Measurements from ENCODE around the gene DCLRE1C. TPM values are rescaled to one million over a fixed set of nuclear protein-coding genes. Genes with fewer than 3 reads are reported as not detected.

The DCLRE1C gene
- total RNA-seq, 1 donor: 16.3 TPM

- Histone ChIP-seq H3K9me3 (ENCODE audit: low read depth, low read length) (no peaks in the 10 kb centered on the region), H4K20me1 (ENCODE audit: insufficient read depth, low read length) (no peaks in the 10 kb centered on the region), H3K27me3 (ENCODE audit: insufficient read depth, low read length) (no peaks in the 10 kb centered on the region), H3K4me2 (ENCODE audit: insufficient read depth, low read length) (no peak overlapping the region), H3K4me1 (ENCODE audit: insufficient read depth, low read length) (peaks cover 2% of the 10 kb centered on the region), H3K79me2 (ENCODE audit: insufficient read depth, low read length) (no peaks in the 10 kb centered on the region), H3K4me3 (ENCODE audit: insufficient read depth, low read length) (no peak overlapping the region), H3K36me3 (ENCODE audit: insufficient read depth, low read length) (no peaks in the 10 kb centered on the region), H2AFZ (ENCODE audit: low read length) (no peak overlapping the region), H3K27ac (ENCODE audit: low read depth, low read length) (no peak overlapping the region)
- DNase-seq (ENCODE audit: insufficient read length, low spot score, missing footprints): no peak
- TF ChIP-seq, protein P1, sequence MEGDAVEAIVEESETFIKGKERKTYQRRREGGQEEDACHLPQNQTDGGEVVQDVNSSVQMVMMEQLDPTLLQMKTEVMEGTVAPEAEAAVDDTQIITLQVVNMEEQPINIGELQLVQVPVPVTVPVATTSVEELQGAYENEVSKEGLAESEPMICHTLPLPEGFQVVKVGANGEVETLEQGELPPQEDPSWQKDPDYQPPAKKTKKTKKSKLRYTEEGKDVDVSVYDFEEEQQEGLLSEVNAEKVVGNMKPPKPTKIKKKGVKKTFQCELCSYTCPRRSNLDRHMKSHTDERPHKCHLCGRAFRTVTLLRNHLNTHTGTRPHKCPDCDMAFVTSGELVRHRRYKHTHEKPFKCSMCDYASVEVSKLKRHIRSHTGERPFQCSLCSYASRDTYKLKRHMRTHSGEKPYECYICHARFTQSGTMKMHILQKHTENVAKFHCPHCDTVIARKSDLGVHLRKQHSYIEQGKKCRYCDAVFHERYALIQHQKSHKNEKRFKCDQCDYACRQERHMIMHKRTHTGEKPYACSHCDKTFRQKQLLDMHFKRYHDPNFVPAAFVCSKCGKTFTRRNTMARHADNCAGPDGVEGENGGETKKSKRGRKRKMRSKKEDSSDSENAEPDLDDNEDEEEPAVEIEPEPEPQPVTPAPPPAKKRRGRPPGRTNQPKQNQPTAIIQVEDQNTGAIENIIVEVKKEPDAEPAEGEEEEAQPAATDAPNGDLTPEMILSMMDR (IDR thresholded peaks at IDR 0.05; ENCODE audit: extremely low read depth, low read depth, low read length): peak; percentile 57
Measured at GRCh38 chr10:14971867-14972448, 18.1 kb upstream of the DCLRE1C start.

- DNase-seq (ENCODE audit: insufficient read length, low spot score, missing footprints): no peak
- H3K9me3 ChIP-seq (ENCODE audit: low read depth, low read length): no peaks in the 10 kb centered on the region
- H3K4me3 ChIP-seq (ENCODE audit: insufficient read depth, low read length): no peak overlapping the region
- H3K4me1 ChIP-seq (ENCODE audit: insufficient read depth, low read length): no peaks in the 10 kb centered on the region
- no peaks in the 10 kb centered on the region for H3K79me2 ChIP-seq (ENCODE audit: insufficient read depth, low read length)
- H3K27ac ChIP-seq (ENCODE audit: low read depth, low read length): no peak overlapping the region
- TF ChIP-seq, protein P1 (IDR thresholded peaks at IDR 0.05; ENCODE audit: extremely low read depth, low read depth, low read length): no peak
- no peaks in the 10 kb centered on the region for H3K27me3 ChIP-seq (ENCODE audit: insufficient read depth, low read length)
- H2AFZ ChIP-seq (ENCODE audit: low read length): no peak overlapping the region
- no peaks in the 10 kb centered on the region for H3K36me3 ChIP-seq (ENCODE audit: insufficient read depth, low read length)
- H3K4me2 ChIP-seq (ENCODE audit: insufficient read depth, low read length): no peak overlapping the region
- H4K20me1 ChIP-seq (ENCODE audit: insufficient read depth, low read length): no peaks in the 10 kb centered on the region
Measured at GRCh38 chr10:14967897-14968296, 14.0 kb upstream of the DCLRE1C start.

- Histone ChIP-seq H3K79me2 (ENCODE audit: insufficient read depth, low read length) (no peaks in the 10 kb centered on the region), H4K20me1 (ENCODE audit: insufficient read depth, low read length) (no peaks in the 10 kb centered on the region), H3K4me3 (ENCODE audit: insufficient read depth, low read length) (peak within 1 kb of the TSS; percentile 92), H3K4me2 (ENCODE audit: insufficient read depth, low read length) (peak within 1 kb of the TSS; percentile 100), H2AFZ (ENCODE audit: low read length) (peak within 1 kb of the TSS; percentile 100), H3K4me1 (ENCODE audit: insufficient read depth, low read length) (peaks cover 6% of the 10 kb centered on the region), H3K27ac (ENCODE audit: low read depth, low read length) (peak within 1 kb of the TSS; percentile 96), H3K27me3 (ENCODE audit: insufficient read depth, low read length) (no peaks in the 10 kb centered on the region), H3K36me3 (ENCODE audit: insufficient read depth, low read length) (no peaks in the 10 kb centered on the region), H3K9me3 (ENCODE audit: low read depth, low read length) (no peaks in the 10 kb centered on the region)
- TF ChIP-seq, protein P1 (IDR thresholded peaks at IDR 0.05; ENCODE audit: extremely low read depth, low read depth, low read length): no peak
- peak; percentile 98 for DNase-seq (ENCODE audit: insufficient read length, low spot score, missing footprints)
Measured at GRCh38 chr10:14959221-14960057, 5.5 kb upstream of the DCLRE1C start, which contains the start of gene MEIG1. MEIG1 (plus strand) TSS chr10:14959388; CDS start chr10:14966469, 7,081 bp downstream.

DNA sequence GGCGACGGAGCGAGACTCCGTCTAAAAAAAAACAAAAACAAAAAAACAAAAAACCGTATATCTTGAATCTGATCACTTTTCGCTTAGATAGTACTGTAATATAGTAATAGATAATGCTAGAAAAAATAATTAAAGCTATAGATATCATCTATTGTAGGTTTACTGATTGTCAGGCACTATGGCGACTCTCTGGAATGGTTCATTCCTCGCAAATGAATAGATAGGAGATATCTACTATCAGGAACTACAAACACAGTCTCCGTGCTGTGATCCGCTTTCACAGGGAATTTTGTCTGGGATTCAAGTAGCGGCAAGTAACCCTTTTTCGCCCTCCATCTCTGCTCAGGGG lies 5.0 kb upstream of the DCLRE1C start:
- H3K79me2 ChIP-seq (ENCODE audit: insufficient read depth, low read length): no peaks in the 10 kb centered on the region
- H3K27me3 ChIP-seq (ENCODE audit: insufficient read depth, low read length): no peaks in the 10 kb centered on the region
- H3K4me3 ChIP-seq (ENCODE audit: insufficient read depth, low read length): peak overlapping the region; percentile 92
- H2AFZ ChIP-seq (ENCODE audit: low read length): peak overlapping the region; percentile 100
- H3K9me3 ChIP-seq (ENCODE audit: low read depth, low read length): no peaks in the 10 kb centered on the region
- H3K4me1 ChIP-seq (ENCODE audit: insufficient read depth, low read length): peaks cover 8% of the 10 kb centered on the region
- peak overlapping the region; percentile 96 for H3K27ac ChIP-seq (ENCODE audit: low read depth, low read length)
- TF ChIP-seq, protein P1 (IDR thresholded peaks at IDR 0.05; ENCODE audit: extremely low read depth, low read depth, low read length): no peak
- no peaks in the 10 kb centered on the region for H4K20me1 ChIP-seq (ENCODE audit: insufficient read depth, low read length)
- no peaks in the 10 kb centered on the region for H3K36me3 ChIP-seq (ENCODE audit: insufficient read depth, low read length)
- no peak for DNase-seq (ENCODE audit: insufficient read length, low spot score, missing footprints)
- peak overlapping the region; percentile 100 for H3K4me2 ChIP-seq (ENCODE audit: insufficient read depth, low read length)
